Activated CD4-positive, alpha-beta T cell treated with anti-CD3 and anti-CD28 coated beads, Interleukin-2, amount 50 U/mL, for 16 hours (primary cell): ENCODE data around the gene PDE3B.
"Not testable (repeated sequence)": the region's sequence is repeated elsewhere in the genome, so short reads cannot be mapped to it uniquely, and the experiment has no call there.

ENCODE experiments used
- DNase-seq: peaks from one replicate; pipeline ENCODE4 v3.0.0-alpha.2; 2020

The PDE3B gene

GRCh38 chr11:14643697-14644225 is at the start of gene PDE3B:
TSS of gene PDE3B (plus strand) at chr11:14643804. CDS start at chr11:14644076, 272 bp downstream.
- DNase-seq: peak; percentile 85

DNA sequence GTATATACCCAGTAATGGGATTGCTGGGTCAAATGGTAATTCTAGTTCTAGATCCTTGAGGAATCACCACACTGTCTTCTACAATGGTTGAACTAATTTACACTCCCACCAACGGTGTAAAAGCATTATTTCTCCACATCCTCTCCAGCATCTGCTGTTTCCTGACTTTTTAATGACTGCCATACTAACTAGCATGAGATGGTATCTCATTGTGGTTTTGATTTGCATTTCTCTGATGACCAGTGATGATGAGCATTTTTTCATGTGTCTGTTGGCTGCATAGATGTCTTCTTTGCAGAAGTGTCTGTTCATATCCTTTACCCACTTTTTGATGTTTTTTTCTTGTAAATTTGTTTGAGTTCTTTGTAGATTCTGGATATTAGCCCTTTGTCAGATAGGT is 48.3 kb upstream of the PDE3B start:
- DNase-seq: not testable (repeated sequence)

DNA sequence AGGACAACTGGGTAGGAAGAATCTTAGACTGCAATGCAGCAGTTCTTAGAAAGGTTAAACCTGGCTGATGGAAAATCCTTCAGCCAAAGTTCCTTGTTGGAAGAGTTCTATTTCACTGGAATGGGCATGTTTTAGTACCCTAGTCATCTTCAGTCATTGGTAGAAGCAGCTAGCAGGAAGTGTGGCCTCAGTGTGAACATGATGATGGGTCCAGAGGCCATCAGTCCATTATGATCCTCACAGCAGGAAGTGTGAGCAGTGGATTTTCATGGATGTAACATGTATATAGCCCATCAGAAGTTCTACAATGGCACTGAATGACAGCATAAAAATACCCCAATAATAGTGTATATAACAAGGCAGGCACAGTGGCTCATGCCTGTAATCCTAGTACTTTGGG is 35.9 kb upstream of the PDE3B start:
- no peak for DNase-seq

GRCh38 chr11:14609902-14610301 is 33.7 kb upstream of the PDE3B start:
- no peak for DNase-seq

DNA sequence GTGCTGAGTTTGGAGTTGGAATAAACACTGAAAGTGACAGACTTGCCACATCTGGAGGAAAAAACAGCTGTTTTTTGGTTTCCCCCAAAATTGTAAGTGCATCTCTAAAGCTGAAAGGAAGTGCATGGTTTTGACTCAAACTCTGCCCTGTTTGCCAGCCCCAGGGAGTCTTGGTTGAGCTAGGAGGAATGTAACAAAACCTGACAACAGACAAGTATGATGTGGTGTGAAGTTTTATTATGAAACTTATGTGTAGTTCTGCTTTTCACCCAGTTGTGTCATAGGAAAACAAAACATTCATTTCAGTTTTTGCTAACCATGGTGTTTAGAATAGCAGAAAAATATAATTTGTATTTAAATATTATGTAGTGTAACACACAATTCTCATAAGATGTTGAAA is 31.7 kb upstream of the PDE3B start:
- peak; percentile 50 for DNase-seq

DNA sequence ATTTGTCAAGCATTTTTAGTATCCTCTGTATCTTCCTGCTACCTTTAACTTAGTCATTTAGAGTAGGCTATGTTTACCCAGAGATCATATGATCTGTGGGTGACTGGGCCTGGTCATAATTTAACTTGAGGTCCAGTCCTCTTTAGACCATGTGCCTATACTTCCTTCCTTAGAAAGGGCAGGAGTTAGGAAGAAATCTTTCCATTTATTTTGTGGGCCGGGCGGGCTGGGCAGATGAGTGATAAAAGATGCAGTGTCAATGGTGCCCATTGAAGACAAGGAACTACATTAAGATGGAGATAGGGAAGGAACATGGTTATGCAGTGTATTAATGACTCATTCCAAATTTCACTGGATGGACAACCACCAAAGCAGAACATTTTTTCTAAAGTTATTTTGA is 30.9 kb upstream of the PDE3B start:
- no peak for DNase-seq

DNA sequence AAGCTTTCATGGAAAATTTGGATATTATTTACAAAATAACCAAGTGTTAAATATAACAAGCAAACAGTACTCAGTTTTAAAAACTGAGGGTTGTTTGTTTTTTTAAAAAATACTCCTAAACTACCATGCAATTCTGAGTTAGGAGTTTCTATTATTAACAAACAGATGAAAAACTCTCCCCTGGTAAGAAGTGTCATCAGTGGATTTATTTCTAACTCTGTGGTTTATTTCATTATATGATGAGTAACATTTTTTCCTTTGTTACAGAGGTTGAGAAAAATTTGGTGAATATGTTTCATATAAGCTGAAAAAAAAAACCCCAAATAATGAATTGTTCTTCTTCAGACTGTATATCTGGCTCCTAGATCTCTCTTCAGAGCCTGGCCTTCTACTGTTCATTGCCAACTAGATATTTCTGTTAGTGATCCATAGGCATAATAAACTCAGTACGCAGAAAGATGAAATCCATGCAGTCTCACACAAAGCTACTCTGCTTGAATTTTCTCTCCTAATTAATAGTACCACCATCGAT is 29.4 kb upstream of the PDE3B start:
- DNase-seq: no peak

- no peak for DNase-seq
Measured at GRCh38 chr11:14617241-14618027, 26.2 kb upstream of the PDE3B start.

DNA sequence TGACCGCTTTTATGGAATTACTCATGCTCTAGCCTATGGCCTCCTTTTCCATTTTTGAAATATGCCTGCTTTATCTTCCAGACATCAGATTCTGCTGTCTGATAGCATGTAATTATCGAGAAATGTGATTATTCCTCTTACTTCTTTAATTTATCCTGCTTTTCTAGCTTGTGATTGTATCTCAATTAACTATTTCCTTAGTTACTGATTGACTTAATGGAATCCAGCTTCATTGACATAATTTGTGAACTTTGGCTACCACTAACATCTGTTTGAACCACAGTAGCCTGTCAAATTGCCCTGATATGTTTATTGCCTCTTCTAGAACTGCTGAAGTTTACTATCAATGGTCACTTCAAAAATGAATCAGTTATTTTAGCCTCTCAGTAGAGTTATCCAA is 25.5 kb upstream of the PDE3B start:
- DNase-seq: no peak

- DNase-seq: no peak
Measured at GRCh38 chr11:14619603-14620531, 23.7 kb upstream of the PDE3B start.

- no peak for DNase-seq
Measured at GRCh38 chr11:14622223-14622954, 21.2 kb upstream of the PDE3B start.

GRCh38 chr11:14623036-14623435 is 20.6 kb upstream of the PDE3B start:
- no peak for DNase-seq

- no peak for DNase-seq
Measured at GRCh38 chr11:14625586-14626205, 17.9 kb upstream of the PDE3B start.

DNA sequence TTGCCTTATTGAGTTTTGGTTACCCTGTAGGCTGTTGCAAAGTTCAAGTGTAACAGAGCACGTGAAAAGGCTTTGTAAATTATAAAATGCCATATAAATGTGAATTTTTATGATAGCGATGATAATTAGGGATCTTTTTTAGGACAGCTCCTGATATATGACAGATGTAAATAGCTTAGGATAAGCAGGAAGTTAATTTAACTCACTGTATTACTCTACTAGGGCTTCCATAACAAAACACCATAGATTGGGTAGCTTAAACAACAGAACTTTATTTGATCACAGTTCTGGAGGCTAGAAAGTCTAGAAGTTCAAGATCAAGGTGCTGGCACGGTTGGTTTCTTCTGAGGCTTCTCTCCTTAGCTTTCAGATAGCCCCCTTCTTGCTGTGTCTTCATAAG is 17.0 kb upstream of the PDE3B start:
- no peak for DNase-seq

DNA sequence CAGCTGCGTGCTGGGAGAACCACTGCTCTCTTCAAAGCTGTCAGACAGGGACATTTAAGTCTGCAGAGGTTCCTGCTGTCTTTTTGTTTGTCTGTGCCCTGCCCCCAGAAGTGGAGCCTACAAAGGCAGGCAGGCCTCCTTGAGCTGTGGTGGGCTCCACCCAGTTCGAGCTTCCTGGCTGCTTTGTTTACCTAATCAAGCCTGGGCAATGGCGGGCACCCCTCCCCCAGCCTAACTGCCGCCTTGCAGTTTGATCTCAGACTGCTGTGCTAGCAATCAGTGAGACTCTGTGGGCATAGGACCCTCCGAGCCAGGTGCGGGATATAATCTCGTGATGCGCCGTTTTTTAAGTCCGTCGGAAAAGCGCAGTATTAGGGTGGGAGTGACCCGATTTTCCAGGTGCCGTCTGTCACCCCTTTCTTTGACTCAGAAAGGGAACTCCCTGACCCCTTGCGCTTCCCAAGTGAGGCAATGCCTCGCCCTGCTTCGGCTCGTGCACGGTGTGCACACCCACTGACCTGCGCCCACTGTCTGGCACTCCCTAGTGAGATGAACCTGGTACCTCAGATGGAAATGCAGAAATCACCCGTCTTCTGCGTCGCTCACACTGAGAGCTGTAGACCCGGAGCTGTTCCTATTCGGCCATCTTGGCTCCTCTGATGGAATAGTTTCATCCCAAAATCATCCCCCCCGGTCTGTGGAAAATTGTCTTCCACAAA is 9.9 kb upstream of the PDE3B start:
- not testable (repeated sequence) for DNase-seq

DNA sequence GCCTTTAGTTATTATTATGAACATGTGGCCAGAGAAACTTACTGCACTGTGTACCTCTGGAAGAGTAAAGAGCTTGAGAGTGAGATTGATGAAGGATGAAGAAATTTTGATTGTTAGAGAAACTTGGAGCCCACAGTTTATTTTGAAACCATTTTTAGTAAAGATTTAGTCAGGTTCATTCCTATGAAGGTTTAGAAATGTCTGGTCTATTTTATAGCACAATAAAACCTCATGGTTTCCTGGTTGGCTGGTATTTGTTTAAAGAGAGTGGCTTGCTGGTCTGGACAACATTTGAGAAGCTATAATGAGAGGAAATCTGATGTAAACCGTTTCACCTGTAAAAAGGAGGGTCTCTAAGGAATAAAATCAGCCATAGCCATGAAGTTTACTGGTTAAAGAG is 8.8 kb upstream of the PDE3B start:
- DNase-seq: no peak

- no peak for DNase-seq
Measured at GRCh38 chr11:14635546-14635945, 8.1 kb upstream of the PDE3B start.

- no peak for DNase-seq
Measured at GRCh38 chr11:14636119-14636518, 7.5 kb upstream of the PDE3B start.

DNA sequence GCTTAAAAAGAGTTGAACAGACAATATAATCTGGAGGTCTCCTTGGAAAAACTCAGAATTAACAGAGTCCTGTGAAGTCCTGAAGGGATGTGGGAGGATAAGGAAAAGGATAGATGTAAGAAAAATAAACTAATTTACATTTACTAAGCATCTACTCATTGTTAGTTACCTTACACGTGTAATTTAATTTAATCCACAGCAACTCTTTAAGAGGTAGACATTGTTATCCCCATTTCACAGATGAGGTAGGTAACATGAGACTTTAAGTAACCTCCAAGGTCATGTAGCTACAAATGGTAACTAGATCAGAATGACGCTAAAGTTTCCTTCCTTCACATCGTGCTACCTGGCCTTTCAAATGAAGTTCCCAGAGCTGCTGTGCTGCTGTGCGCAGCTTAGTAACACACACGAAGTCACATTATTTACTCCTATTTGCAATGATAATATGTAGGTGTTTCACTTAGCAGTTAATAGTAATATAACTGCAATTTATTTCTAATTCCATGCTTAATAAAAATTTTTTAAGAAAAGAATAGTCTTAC is 5.7 kb upstream of the PDE3B start:
- DNase-seq: no peak

DNA sequence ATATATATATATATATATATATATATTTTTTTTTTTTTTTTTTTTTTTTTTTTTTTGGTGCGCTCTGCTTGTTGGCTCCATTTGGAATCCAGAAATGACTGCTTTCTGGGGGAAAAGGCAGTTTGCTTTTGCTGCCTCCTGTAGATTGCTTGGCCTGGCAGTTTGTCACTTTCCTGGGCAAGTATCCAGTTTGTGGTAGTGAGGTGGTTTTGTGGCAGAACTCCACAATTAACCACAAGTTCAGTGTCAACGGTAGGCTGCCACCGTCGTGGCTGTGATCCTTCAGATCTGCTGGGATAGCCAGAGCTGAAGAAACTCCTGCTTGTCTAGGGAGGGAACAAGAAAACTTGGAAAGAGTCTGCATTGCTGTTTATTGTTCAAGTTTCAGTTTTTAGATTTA is 5.0 kb upstream of the PDE3B start:
- DNase-seq: peak; percentile 18

- no peak for DNase-seq
Measured at GRCh38 chr11:14641801-14642200, 1.8 kb upstream of the PDE3B start.
